ENCODE measurements around the gene TAF4B.
"Not testable (repeated sequence)": the region's sequence is repeated elsewhere in the genome, so short reads cannot be mapped to it uniquely, and the experiment has no call there.

The TAF4B gene

GRCh38 chr18:26258711-26259110, 32.5 kb downstream of the TAF4B start:
- peaks cover 5% of the 10 kb centered on the region for H3K4me1 Mint-ChIP-seq (ENCODE audit: low read depth)
- no peak overlapping the region for H3K27ac Mint-ChIP-seq
- no peaks in the 10 kb centered on the region for H3K36me3 Mint-ChIP-seq (ENCODE audit: low read depth)
- no peak overlapping the region for H3K4me3 Mint-ChIP-seq
- peaks cover 6% of the 10 kb centered on the region for H3K9me3 Mint-ChIP-seq
- H3K27me3 Mint-ChIP-seq (ENCODE audit: low read depth), result no peaks in the 10 kb centered on the region

DNA sequence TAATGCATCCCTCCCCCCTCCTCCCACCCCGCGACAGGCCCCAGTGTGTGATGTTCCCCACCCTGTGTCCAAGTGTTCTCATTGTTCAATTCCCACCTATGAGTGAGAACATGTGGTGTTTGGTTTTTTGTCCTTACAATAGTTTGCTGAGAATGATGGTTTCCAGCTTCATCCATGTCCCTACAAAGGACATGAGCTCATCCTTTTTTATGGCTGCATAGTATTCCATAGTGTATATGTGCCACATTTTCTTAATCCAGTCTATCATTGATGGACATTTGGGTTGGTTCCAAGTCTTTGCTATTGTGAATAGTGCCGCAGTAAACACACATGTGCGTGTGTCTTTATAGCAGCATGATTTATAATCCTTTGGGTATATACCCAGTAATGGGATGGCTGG, 33.2 kb downstream of the TAF4B start:
- H3K4me1 Mint-ChIP-seq (ENCODE audit: low read depth); H3K27ac Mint-ChIP-seq; H3K9me3 Mint-ChIP-seq; H3K4me3 Mint-ChIP-seq; H3K36me3 Mint-ChIP-seq (ENCODE audit: low read depth); H3K27me3 Mint-ChIP-seq (ENCODE audit: low read depth): not testable (repeated sequence)

DNA sequence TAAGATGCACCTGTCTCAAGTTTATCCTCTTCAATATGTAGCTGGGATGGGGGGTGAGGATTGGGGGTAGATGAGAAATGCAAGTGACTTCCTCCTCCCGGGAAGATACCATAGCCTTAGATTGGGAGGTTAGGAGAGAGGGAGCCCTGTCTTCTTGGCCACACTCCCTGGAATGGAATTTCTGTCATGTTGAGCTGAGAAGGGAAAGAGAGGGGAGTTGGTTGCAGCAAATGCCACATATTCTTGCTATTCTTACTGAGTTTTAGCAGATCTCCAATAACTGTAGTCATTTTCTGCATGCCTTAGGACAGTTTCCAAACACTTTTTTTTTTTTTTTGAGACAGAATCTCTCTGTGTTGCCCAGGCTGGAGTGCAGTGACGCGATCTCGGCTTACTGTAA, 35.9 kb downstream of the TAF4B start:
- no peaks in the 10 kb centered on the region for H3K4me1 Mint-ChIP-seq (ENCODE audit: low read depth)
- H3K36me3 Mint-ChIP-seq (ENCODE audit: low read depth), result no peaks in the 10 kb centered on the region
- no peak overlapping the region for H3K4me3 Mint-ChIP-seq
- no peaks in the 10 kb centered on the region for H3K27me3 Mint-ChIP-seq (ENCODE audit: low read depth)
- H3K27ac Mint-ChIP-seq, result no peak overlapping the region
- H3K9me3 Mint-ChIP-seq, result peaks cover 6% of the 10 kb centered on the region

- Mint-ChIP-seq H3K27me3 (ENCODE audit: low read depth) (no peaks in the 10 kb centered on the region), H3K36me3 (ENCODE audit: low read depth) (peaks cover 5% of the 10 kb centered on the region), H3K27ac (no peak overlapping the region), H3K9me3 (no peaks in the 10 kb centered on the region), H3K4me1 (ENCODE audit: low read depth) (no peaks in the 10 kb centered on the region), H3K4me3 (no peak overlapping the region)
Measured at GRCh38 chr18:26267357-26267930, 41.2 kb downstream of the TAF4B start.

DNA sequence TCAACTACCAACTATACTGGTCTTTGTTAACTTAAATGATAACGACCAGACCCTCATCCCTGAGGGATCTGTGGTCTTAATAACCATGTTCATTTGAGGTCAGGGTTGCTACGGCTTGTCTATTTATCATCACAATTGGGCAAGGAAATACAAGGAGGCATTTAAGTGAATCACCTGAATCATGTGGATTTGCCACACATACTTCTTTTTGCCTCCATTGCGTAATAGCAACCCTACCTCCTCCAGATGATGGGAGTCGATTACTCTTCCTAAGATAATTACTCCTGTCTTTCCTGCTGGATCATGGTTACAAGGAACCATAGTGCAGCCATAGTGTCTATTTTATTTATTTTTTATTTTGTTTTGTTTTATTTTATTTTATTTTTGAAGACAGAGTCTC, 42.2 kb downstream of the TAF4B start:
- Mint-ChIP-seq H3K9me3 (no peaks in the 10 kb centered on the region), H3K27ac (no peak overlapping the region), H3K4me3 (no peak overlapping the region), H3K27me3 (ENCODE audit: low read depth) (no peaks in the 10 kb centered on the region), H3K36me3 (ENCODE audit: low read depth) (peaks cover 5% of the 10 kb centered on the region), H3K4me1 (ENCODE audit: low read depth) (no peaks in the 10 kb centered on the region)

GRCh38 chr18:26271917-26272549, 45.8 kb downstream of the TAF4B start:
- Mint-ChIP-seq H3K9me3 (no peaks in the 10 kb centered on the region), H3K27me3 (ENCODE audit: low read depth) (no peaks in the 10 kb centered on the region), H3K27ac (no peak overlapping the region), H3K4me1 (ENCODE audit: low read depth) (no peaks in the 10 kb centered on the region), H3K36me3 (ENCODE audit: low read depth) (peaks cover 6% of the 10 kb centered on the region), H3K4me3 (no peak overlapping the region)

- Mint-ChIP-seq H3K27me3 (ENCODE audit: low read depth) (no peaks in the 10 kb centered on the region), H3K27ac (no peak overlapping the region), H3K4me3 (no peak overlapping the region), H3K9me3 (peaks cover 5% of the 10 kb centered on the region), H3K36me3 (ENCODE audit: low read depth) (peaks cover 17% of the 10 kb centered on the region), H3K4me1 (ENCODE audit: low read depth) (no peaks in the 10 kb centered on the region)
Measured at GRCh38 chr18:26277374-26277773, 51.1 kb downstream of the TAF4B start.

DNA sequence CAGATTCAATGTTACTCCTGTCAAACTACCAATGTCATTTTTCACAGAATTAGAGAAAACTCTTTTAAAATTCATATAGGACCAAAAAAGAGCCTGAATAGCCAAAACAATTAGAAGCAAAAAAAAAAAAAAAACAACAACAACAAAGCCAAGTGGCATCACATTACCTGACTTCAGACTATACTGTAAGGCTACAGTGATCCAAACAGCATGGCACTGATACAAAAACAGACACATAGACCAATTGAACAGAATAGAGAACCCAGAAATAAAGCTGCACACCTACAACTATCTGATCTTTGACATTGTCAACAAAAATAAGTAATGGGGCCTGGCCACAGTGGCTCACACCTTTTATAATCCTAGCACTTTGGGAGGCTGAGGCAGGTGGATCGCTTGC, 53.2 kb downstream of the TAF4B start:
- Mint-ChIP-seq H3K36me3 (ENCODE audit: low read depth) (peaks cover 21% of the 10 kb centered on the region), H3K4me3 (no peak overlapping the region), H3K27me3 (ENCODE audit: low read depth) (no peaks in the 10 kb centered on the region), H3K9me3 (peaks cover 5% of the 10 kb centered on the region), H3K4me1 (ENCODE audit: low read depth) (no peaks in the 10 kb centered on the region), H3K27ac (no peak overlapping the region)

DNA sequence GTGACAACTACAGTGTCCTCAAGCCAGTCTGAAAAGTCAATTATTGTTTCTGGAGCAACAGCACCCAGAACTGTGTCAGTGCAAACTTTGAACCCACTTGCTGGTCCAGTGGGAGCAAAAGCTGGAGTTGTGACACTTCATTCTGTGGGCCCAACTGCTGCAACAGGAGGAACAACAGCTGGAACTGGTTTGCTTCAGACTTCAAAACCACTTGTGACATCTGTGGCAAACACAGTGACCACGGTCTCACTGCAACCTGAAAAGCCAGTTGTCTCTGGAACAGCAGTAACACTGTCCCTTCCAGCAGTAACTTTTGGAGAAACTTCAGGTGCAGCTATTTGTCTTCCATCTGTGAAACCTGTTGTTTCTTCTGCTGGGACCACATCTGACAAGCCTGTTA, 59.8 kb downstream of the TAF4B start:
- Mint-ChIP-seq H3K27me3 (ENCODE audit: low read depth) (no peaks in the 10 kb centered on the region), H3K4me1 (ENCODE audit: low read depth) (peaks cover 5% of the 10 kb centered on the region), H3K4me3 (no peak overlapping the region), H3K9me3 (no peaks in the 10 kb centered on the region), H3K27ac (no peak overlapping the region), H3K36me3 (ENCODE audit: low read depth) (peaks cover 13% of the 10 kb centered on the region)

GRCh38 chr18:26287644-26288043, 61.4 kb downstream of the TAF4B start:
- no peaks in the 10 kb centered on the region for H3K27me3 Mint-ChIP-seq (ENCODE audit: low read depth)
- H3K27ac Mint-ChIP-seq, result no peak overlapping the region
- peaks cover 5% of the 10 kb centered on the region for H3K4me1 Mint-ChIP-seq (ENCODE audit: low read depth)
- no peak overlapping the region for H3K4me3 Mint-ChIP-seq
- no peaks in the 10 kb centered on the region for H3K9me3 Mint-ChIP-seq
- peaks cover 11% of the 10 kb centered on the region for H3K36me3 Mint-ChIP-seq (ENCODE audit: low read depth)

- H3K4me3 Mint-ChIP-seq, result no peak overlapping the region
- H3K9me3 Mint-ChIP-seq, result no peaks in the 10 kb centered on the region
- H3K27ac Mint-ChIP-seq, result no peak overlapping the region
- H3K27me3 Mint-ChIP-seq (ENCODE audit: low read depth), result no peaks in the 10 kb centered on the region
- peaks cover 8% of the 10 kb centered on the region for H3K36me3 Mint-ChIP-seq (ENCODE audit: low read depth)
- H3K4me1 Mint-ChIP-seq (ENCODE audit: low read depth), result peaks cover 5% of the 10 kb centered on the region
Measured at GRCh38 chr18:26290385-26290784, 64.1 kb downstream of the TAF4B start.

DNA sequence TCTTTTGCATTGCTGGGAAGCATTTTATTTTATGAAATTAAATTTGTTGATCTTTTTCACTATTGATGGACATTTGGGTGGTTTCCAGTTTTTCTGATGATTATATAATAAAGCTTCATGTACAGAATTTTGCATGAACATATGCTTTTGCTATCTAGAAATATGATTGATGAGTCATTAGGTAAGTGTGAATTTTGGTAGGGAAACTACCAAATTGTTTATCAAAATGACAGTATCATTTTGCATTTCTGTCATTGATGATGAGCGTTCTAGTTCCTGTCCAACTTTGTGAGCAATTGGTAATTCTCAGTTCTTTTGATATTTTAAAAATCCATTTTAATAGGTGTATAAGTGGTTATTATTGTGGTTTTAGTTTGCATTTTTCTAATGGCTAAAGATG, 67.7 kb downstream of the TAF4B start:
- H3K27ac Mint-ChIP-seq, result no peak overlapping the region
- H3K36me3 Mint-ChIP-seq (ENCODE audit: low read depth), result no peaks in the 10 kb centered on the region
- no peaks in the 10 kb centered on the region for H3K27me3 Mint-ChIP-seq (ENCODE audit: low read depth)
- H3K9me3 Mint-ChIP-seq, result no peaks in the 10 kb centered on the region
- peaks cover 5% of the 10 kb centered on the region for H3K4me1 Mint-ChIP-seq (ENCODE audit: low read depth)
- no peak overlapping the region for H3K4me3 Mint-ChIP-seq

GRCh38 chr18:26298107-26298506, 71.9 kb downstream of the TAF4B start:
- H3K27ac Mint-ChIP-seq, result no peak overlapping the region
- H3K4me1 Mint-ChIP-seq (ENCODE audit: low read depth), result no peaks in the 10 kb centered on the region
- H3K27me3 Mint-ChIP-seq (ENCODE audit: low read depth), result no peaks in the 10 kb centered on the region
- H3K9me3 Mint-ChIP-seq, result no peaks in the 10 kb centered on the region
- H3K36me3 Mint-ChIP-seq (ENCODE audit: low read depth), result peaks cover 2% of the 10 kb centered on the region
- H3K4me3 Mint-ChIP-seq, result no peak overlapping the region

DNA sequence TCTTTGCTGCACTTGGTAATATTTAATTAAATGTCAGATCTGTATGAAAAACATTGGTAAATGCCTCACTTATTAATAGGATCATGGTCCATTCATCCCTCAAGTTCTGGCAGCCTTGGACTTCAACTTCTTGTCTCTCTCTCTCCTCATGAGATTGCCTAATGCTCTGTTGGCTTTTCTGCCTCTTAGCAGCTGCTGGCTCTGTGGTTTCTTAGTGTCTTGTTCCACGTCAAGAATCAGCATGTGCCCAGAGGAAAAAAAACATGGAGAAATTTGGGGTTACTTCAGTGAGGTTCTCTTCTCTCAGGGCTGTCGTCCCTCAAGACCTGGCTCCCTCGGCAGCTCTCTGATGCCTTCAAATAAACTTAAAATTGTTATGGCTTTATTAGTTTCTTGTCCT, 75.4 kb downstream of the TAF4B start:
- no peak overlapping the region for H3K27ac Mint-ChIP-seq
- H3K36me3 Mint-ChIP-seq (ENCODE audit: low read depth), result peaks cover 4% of the 10 kb centered on the region
- no peaks in the 10 kb centered on the region for H3K27me3 Mint-ChIP-seq (ENCODE audit: low read depth)
- no peaks in the 10 kb centered on the region for H3K4me1 Mint-ChIP-seq (ENCODE audit: low read depth)
- H3K9me3 Mint-ChIP-seq, result no peaks in the 10 kb centered on the region
- no peak overlapping the region for H3K4me3 Mint-ChIP-seq

DNA sequence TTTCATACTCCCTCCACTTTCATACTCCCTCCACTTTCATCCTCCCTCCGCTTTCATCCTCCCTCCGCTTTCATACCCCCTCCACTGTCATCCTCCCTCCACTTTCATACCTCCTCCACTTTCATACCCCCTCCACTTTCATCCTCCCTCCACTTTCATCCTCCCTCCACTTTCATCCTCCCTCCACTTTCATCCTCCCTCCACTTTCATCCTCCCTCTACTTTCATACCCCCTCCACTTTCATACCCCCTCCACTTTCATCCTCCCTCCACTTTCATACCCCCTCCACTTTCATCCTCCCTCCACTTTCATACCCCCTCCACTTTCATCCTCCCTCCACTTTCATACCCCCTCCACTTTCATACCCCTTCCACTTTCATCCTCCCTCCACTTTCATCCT, 77.0 kb downstream of the TAF4B start:
- H3K4me3 Mint-ChIP-seq; H3K9me3 Mint-ChIP-seq; H3K27me3 Mint-ChIP-seq (ENCODE audit: low read depth); H3K27ac Mint-ChIP-seq; H3K4me1 Mint-ChIP-seq (ENCODE audit: low read depth); H3K36me3 Mint-ChIP-seq (ENCODE audit: low read depth): not testable (repeated sequence)

DNA sequence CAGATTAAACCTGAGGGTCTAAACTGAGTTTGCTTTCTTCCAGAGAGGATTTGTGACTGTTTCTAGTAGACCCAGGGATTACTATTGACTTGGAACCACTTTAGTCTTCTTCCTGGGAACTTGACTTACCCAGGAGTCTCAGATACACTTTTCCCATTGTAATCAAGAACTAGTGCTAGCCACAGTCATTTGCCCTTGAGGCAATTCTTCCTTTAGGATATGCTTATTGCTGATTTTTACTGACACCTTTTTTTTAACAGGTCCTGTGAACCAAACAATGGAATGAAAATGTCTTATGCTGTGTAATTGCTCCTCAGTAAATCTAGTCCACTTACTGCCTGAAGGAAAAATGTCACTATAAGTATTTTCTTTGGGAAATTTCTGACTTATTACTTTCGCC, 78.3 kb downstream of the TAF4B start:
- Mint-ChIP-seq H3K27ac (no peak overlapping the region), H3K4me1 (ENCODE audit: low read depth) (no peaks in the 10 kb centered on the region), H3K9me3 (no peaks in the 10 kb centered on the region), H3K4me3 (no peak overlapping the region), H3K27me3 (ENCODE audit: low read depth) (no peaks in the 10 kb centered on the region), H3K36me3 (ENCODE audit: low read depth) (peaks cover 4% of the 10 kb centered on the region)
